Stimulated activated effector memory CD8-positive, alpha-beta T cell treated with anti-CD3 and anti-CD28 coated beads, Interleukin-12 subunit alpha, Interleukin-12 subunit beta, amount 100 ng/mL, for 72 hours (primary cell): ENCODE measurements around the gene TRAF3IP1.

Experiments used
- ATAC-seq: fragments of 150-1000 bp; cut with Tn5 transposase; 2 replicates; pipeline ENCODE4 v1.10.0; 2021
- DNase-seq, 2 donors: peaks; one replicate each; pipeline ENCODE4 v3.0.0; 2021 to 2022; ENCODE audit warnings: low spot score in 2 of 2
- H3K27ac Mint-ChIP-seq: one replicate; pipeline ENCODE4 v1.8.0; 2022; ENCODE audit warnings: mild to moderate bottlenecking, mixed read lengths
- H3K36me3 Mint-ChIP-seq: one replicate; pipeline ENCODE4 v1.8.0; 2022; ENCODE audit warnings: mild to moderate bottlenecking, mixed read lengths
- H3K4me1 Mint-ChIP-seq: one replicate; pipeline ENCODE4 v1.8.0; 2022; ENCODE audit warnings: mixed read lengths
- H3K4me3 Mint-ChIP-seq: one replicate; pipeline ENCODE4 v1.8.0; 2022; ENCODE audit warnings: mild to moderate bottlenecking, mixed read lengths
- H3K9me3 Mint-ChIP-seq: one replicate; pipeline ENCODE4 v1.8.0; 2022; ENCODE audit warnings: mixed read lengths

Gene TRAF3IP1

GRCh38 chr2:238338710-238339394, 18.5 kb downstream of the TRAF3IP1 start:
- no peaks in the 10 kb centered on the region for H3K9me3 Mint-ChIP-seq
- ATAC-seq (no peak), DNase-seq (no peak)
- peaks cover 9% of the 10 kb centered on the region for H3K4me1 Mint-ChIP-seq
- peaks cover 19% of the 10 kb centered on the region for H3K36me3 Mint-ChIP-seq
- no peak overlapping the region for H3K4me3 Mint-ChIP-seq
- peak overlapping the region; percentile 37 for H3K27ac Mint-ChIP-seq

DNA sequence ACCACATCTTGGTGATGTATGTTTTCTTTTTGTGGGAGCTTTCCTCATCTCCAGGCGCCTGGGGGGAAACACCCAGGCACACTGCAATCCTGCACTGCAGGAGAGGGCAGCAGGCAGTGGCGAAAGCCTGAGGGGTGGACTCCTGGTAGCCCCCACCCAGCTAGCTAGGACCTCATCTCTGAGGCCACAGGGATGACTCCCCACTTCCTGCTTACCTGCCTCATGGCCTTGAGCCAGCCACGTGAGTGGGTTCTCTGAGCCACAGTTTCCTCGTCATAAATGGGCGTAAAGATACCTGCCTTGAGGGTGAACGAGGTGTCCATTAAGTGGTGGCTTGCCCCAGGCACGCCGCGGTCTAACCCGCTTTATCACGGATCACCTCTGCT, 19.1 kb downstream of the TRAF3IP1 start:
- DNase-seq (no peak), ATAC-seq (peak; percentile 40)
- Mint-ChIP-seq H3K4me3 (no peak overlapping the region), H3K27ac (peak overlapping the region; percentile 37), H3K9me3 (no peaks in the 10 kb centered on the region), H3K4me1 (peaks cover 9% of the 10 kb centered on the region), H3K36me3 (peaks cover 15% of the 10 kb centered on the region)

GRCh38 chr2:238339814-238340213, 19.5 kb downstream of the TRAF3IP1 start:
- Mint-ChIP-seq H3K4me3 (no peak overlapping the region), H3K36me3 (peaks cover 13% of the 10 kb centered on the region), H3K27ac (peak overlapping the region; percentile 37), H3K9me3 (no peaks in the 10 kb centered on the region), H3K4me1 (peaks cover 9% of the 10 kb centered on the region)
- no peak for DNase-seq
- ATAC-seq, result no peak

DNA sequence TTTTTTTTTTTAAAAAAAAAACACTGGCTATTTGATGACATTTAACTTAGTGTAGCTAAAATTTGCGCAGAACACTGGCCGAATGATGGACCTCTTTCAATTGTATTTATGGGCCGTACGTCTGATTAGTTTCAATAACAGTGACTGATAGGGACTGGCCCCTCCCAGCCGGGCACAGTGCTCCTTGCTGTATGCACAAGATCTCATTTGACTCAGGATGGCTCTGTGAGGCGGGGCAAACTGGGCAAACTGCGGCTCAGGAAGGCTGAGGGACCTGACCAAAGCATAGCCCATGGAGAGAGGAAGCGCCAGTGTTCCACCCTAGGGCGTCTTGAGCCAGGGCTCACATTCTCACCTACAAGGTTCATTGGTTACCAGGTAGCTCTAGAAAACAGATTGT, 21.2 kb downstream of the TRAF3IP1 start:
- Mint-ChIP-seq H3K9me3 (no peaks in the 10 kb centered on the region), H3K4me3 (no peak overlapping the region), H3K4me1 (peaks cover 5% of the 10 kb centered on the region), H3K36me3 (peaks cover 6% of the 10 kb centered on the region), H3K27ac (no peak overlapping the region)
- DNase-seq (no peak), ATAC-seq (no peak)

DNA sequence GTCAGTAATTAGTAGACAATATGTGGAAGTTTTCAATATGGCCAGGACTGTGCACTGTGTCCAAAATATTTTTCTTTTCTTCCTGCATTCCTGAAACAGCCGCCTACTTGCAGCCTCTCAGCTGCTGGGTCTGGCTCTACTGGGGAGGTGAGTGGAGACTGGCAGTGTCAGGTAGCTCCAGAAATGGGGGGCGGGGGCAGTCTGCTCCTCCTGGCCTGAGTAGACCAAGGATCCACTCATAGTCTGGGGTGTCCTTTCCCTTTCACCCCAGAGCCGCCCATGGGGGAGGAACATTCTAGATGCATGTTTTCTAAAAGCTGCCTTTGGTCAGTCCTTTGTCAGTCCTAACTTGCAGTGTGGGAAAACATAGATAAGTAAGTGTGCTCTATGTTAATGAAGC, 23.7 kb downstream of the TRAF3IP1 start:
- H3K9me3 Mint-ChIP-seq, result no peaks in the 10 kb centered on the region
- no peak overlapping the region for H3K27ac Mint-ChIP-seq
- ATAC-seq, result no peak
- no peak for DNase-seq
- no peak overlapping the region for H3K4me3 Mint-ChIP-seq
- H3K4me1 Mint-ChIP-seq, result peaks cover 5% of the 10 kb centered on the region
- no peaks in the 10 kb centered on the region for H3K36me3 Mint-ChIP-seq

DNA sequence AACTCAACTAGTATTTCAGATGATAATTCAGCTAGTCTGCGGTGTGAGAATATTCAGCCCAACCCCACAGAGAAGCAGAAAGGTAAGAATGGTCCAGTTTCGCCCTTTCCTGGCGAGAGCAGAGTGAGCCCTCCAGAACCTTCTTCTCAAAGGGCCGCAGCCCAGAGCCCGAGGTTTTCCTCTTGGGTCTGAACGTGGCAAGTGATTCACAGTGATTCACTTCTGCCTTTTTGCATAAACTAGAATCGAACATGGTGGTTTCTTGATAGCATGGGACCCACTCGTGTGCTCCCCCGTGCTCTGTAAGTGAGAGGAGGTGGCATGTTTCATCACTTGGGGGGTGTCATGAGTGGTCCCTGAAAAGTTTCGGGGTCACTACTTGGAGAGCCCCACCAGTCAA, 24.2 kb downstream of the TRAF3IP1 start:
- H3K4me3 Mint-ChIP-seq, result no peak overlapping the region

DNA sequence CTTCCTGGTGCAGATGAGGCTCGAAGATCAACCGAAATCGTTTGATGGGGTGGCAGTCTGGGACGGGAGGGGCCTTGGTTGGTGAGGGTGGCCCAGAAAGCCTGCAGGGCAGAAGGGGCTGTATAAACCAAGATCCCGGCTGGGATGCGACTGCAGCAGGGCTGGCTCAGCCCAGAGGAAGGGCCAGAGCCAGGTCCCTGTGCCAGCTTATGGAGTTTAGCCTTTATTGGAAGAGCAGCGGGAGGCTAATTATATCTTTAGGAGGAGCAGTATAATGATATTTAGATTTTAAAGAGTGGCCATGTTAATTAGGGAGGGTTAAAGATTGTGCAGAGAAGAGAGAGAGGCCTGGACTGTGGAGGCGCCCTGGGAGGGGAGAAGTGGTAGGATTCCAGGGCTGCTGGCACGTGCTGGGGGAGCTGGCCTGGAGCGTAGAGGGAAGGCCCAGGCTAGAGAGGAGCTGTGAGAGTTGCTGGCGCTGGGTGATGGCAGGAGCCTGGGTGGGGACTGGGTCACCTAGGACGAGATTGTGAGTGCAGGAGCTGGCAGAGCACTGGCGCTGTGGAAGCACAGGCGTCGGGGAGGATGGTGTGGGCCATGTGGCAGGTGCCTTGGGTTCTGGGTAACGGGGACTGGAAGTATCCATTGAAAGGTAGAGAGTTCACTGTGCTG, 25.1 kb downstream of the TRAF3IP1 start:
- H3K27ac Mint-ChIP-seq, result no peak overlapping the region
- DNase-seq (no peak), ATAC-seq (no peak)
- H3K4me1 Mint-ChIP-seq, result no peaks in the 10 kb centered on the region
- H3K4me3 Mint-ChIP-seq, result no peak overlapping the region
- no peaks in the 10 kb centered on the region for H3K9me3 Mint-ChIP-seq
- H3K36me3 Mint-ChIP-seq, result no peaks in the 10 kb centered on the region

More for the DNA sequence above, 24.2 kb downstream of the TRAF3IP1 start:
- no peaks in the 10 kb centered on the region for H3K9me3 Mint-ChIP-seq
- ATAC-seq (peak; percentile 43), DNase-seq (no peak)
- peaks cover 3% of the 10 kb centered on the region for H3K4me1 Mint-ChIP-seq
- no peaks in the 10 kb centered on the region for H3K36me3 Mint-ChIP-seq
- H3K27ac Mint-ChIP-seq, result no peak overlapping the region

GRCh38 chr2:238346544-238346943, 26.2 kb downstream of the TRAF3IP1 start:
- Mint-ChIP-seq H3K4me1 (no peaks in the 10 kb centered on the region), H3K4me3 (no peak overlapping the region), H3K36me3 (no peaks in the 10 kb centered on the region), H3K27ac (peak overlapping the region; percentile 44), H3K9me3 (no peaks in the 10 kb centered on the region)
- DNase-seq (no peak), ATAC-seq (no peak)

- ATAC-seq, result no peak
- DNase-seq, result no peak
- Mint-ChIP-seq H3K27ac (no peak overlapping the region), H3K4me1 (no peaks in the 10 kb centered on the region), H3K4me3 (no peak overlapping the region), H3K36me3 (peaks cover 6% of the 10 kb centered on the region), H3K9me3 (no peaks in the 10 kb centered on the region)
Measured at GRCh38 chr2:238350150-238350897, 30.0 kb downstream of the TRAF3IP1 start.

GRCh38 chr2:238351315-238351714, 31.0 kb downstream of the TRAF3IP1 start:
- Mint-ChIP-seq H3K27ac (no peak overlapping the region), H3K36me3 (peaks cover 13% of the 10 kb centered on the region), H3K4me3 (no peak overlapping the region), H3K9me3 (no peaks in the 10 kb centered on the region), H3K4me1 (no peaks in the 10 kb centered on the region)
- ATAC-seq, result no peak
- DNase-seq, result no peak

- no peak overlapping the region for H3K4me3 Mint-ChIP-seq
- H3K27ac Mint-ChIP-seq, result no peak overlapping the region
- no peaks in the 10 kb centered on the region for H3K4me1 Mint-ChIP-seq
- peak; percentile 8 for ATAC-seq
- peaks cover 18% of the 10 kb centered on the region for H3K36me3 Mint-ChIP-seq
- DNase-seq, result no peak
- no peaks in the 10 kb centered on the region for H3K9me3 Mint-ChIP-seq
Measured at GRCh38 chr2:238352361-238352760, 32.0 kb downstream of the TRAF3IP1 start.

GRCh38 chr2:238358769-238359168, 38.5 kb downstream of the TRAF3IP1 start:
- Mint-ChIP-seq H3K9me3 (no peaks in the 10 kb centered on the region), H3K4me3 (no peak overlapping the region), H3K36me3 (peaks cover 34% of the 10 kb centered on the region), H3K27ac (no peak overlapping the region), H3K4me1 (no peaks in the 10 kb centered on the region)
- DNase-seq (no peak), ATAC-seq (no peak)

GRCh38 chr2:238359403-238359802, 39.1 kb downstream of the TRAF3IP1 start:
- peaks cover 30% of the 10 kb centered on the region for H3K36me3 Mint-ChIP-seq
- DNase-seq, result no peak
- ATAC-seq, result no peak
- H3K27ac Mint-ChIP-seq, result no peak overlapping the region
- H3K4me3 Mint-ChIP-seq, result no peak overlapping the region
- H3K4me1 Mint-ChIP-seq, result no peaks in the 10 kb centered on the region
- H3K9me3 Mint-ChIP-seq, result no peaks in the 10 kb centered on the region

GRCh38 chr2:238361877-238362276, 41.6 kb downstream of the TRAF3IP1 start:
- DNase-seq (no peak), ATAC-seq (no peak)
- H3K4me1 Mint-ChIP-seq, result no peaks in the 10 kb centered on the region
- H3K9me3 Mint-ChIP-seq, result no peaks in the 10 kb centered on the region
- peak overlapping the region; percentile 3 for H3K27ac Mint-ChIP-seq
- H3K4me3 Mint-ChIP-seq, result no peak overlapping the region
- H3K36me3 Mint-ChIP-seq, result peaks cover 19% of the 10 kb centered on the region

DNA sequence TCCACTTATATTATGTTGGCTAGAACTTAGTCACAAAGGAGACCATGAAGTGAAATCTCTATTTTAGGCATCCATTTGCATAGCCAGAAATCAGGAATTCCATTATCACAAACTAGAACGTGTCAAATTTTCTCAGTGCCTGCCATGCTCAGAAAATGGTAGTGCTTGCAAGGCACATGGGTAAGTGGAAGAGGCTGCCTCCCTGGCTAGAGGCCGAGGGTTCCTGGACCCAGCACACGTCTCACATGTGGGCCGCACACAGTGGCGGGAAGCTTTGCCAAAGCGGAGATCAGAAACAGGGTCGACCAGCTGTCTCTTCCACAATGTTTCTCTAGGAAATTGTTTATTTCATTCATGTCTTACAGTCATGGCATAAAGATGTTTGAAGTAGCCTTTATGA, 42.3 kb downstream of the TRAF3IP1 start:
- no peak overlapping the region for H3K4me3 Mint-ChIP-seq
- peaks cover 19% of the 10 kb centered on the region for H3K36me3 Mint-ChIP-seq
- no peak for DNase-seq
- no peak for ATAC-seq
- H3K4me1 Mint-ChIP-seq, result no peaks in the 10 kb centered on the region
- no peaks in the 10 kb centered on the region for H3K9me3 Mint-ChIP-seq
- no peak overlapping the region for H3K27ac Mint-ChIP-seq

DNA sequence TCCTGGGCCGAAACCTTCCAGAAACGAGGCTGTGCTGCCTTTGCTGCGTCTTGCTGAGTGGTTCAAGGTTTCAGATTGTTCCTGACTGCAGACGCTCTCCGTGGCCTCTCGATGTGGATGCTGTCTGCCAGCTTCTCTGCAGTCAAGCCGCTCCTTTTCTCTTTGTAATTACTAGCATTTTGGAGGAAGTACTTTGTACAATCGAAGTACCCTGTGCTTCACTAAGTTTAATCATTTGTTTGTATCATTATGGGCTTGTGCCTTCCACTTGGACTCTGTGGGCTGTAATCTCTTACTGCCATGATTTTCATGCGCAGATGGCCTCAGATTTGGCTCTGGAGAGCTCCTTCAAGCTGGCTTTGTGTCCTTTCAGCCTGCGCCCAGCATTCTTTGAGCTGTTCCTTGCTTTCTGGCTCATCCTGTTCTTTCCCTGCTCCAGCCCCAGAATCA, 49.3 kb downstream of the TRAF3IP1 start:
- DNase-seq, result no peak
- no peak for ATAC-seq
- Mint-ChIP-seq H3K9me3 (no peaks in the 10 kb centered on the region), H3K27ac (no peak overlapping the region), H3K4me1 (peaks cover 8% of the 10 kb centered on the region), H3K36me3 (no peaks in the 10 kb centered on the region), H3K4me3 (no peak overlapping the region)
